DMS153 treated with DMSO at 0.1 percent for 48 hours (cell line): ENCODE results near the gene DGUOK.
"Not testable (repeated sequence)": the region's sequence is repeated elsewhere in the genome, so short reads cannot be mapped to it uniquely, and the experiment has no call there.

Experiments
- DNase-seq: peaks from one replicate; lab custom pipeline; 2025; ENCODE audit not compliant: unreplicated experiment; lab: John Stamatoyannopoulos, UW

DGUOK gene

GRCh38 chr2:73899801-73900336 is 26.8 kb upstream of the DGUOK start:
- no peak for DNase-seq

DNA sequence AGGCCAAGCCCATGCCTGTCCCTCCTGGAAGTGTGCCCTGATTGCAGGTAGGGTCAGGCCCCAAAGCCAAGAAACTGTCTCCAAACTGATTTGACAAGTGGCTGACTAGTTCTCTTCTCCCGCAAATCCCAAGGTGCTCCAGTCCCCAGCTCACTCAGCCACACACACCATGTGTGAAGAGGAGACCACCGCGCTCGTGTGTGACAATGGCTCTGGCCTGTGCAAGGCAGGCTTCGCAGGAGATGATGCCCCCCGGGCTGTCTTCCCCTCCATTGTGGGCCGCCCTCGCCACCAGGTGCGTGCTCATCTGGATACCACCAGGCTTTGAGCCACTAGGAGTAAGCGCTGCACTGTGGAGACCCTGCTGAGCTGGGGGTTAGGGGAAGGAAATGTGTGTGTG is 25.5 kb upstream of the DGUOK start:
- no peak for DNase-seq

DNA sequence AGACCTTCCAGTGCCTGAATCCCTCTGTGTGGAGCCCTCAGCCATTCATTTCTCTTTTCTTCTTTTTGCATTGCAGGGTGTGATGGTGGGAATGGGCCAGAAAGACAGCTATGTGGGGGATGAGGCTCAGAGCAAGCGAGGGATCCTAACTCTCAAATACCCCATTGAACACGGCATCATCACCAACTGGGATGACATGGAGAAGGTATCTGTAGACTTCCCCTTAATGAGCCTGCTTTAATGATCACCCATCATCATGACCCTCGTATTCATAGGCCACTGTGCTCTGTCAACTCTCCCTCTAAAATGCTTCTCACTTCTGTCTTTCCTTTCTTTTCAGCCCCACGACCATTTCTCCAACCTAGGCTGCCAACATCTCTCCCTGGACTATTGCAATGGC is 24.4 kb upstream of the DGUOK start:
- DNase-seq: no peak

DNA sequence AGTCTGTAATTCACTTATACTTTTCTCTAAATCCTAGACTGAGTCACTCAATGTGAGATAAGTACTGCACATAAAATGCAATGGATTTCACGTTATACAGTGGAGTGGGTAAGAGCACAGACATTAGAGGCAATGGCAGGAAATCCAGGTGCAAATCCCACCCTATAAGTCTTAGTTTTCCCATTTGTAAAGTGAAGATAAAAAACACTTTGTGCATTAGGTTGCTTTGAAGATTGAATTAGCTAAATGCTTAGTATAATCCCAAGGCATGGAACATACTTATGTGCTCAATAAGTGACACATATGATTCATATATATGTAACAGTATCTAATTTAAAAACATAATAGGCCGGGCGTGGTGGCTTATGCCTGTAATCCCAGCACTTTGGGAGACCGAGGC is 23.4 kb upstream of the DGUOK start:
- no peak for DNase-seq

DNA sequence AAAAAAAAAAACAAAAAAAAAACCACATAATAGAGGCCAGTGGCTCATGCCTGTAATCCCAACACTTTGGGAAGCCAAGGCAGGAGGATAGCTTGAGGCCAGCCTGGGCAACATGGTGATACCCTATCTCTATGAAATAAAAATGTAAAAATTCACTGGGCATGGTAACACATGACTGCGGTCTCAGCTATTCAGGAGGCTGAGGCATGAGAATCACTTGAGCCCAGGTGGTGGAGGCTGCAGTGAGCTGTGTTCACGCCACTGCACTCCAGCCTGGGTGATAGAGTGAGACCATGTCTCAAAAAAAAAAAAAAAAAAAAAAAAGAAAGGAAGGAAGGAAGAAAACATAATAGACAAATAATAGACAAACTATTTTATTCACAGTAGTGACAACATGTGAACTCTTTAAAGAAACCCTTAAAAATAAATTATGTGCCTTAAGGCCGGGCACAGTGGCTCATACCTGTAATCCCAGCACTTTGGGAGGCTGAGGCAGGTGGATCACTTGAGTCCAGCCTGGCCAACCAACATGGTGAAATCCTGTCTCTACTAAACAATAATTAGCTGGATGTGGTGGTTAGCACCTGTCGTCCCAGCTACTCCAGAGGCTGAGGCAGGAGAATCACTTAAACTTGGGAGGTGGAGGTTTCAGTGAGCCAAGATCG is 22.6 kb upstream of the DGUOK start:
- DNase-seq: not testable (repeated sequence)

DNA sequence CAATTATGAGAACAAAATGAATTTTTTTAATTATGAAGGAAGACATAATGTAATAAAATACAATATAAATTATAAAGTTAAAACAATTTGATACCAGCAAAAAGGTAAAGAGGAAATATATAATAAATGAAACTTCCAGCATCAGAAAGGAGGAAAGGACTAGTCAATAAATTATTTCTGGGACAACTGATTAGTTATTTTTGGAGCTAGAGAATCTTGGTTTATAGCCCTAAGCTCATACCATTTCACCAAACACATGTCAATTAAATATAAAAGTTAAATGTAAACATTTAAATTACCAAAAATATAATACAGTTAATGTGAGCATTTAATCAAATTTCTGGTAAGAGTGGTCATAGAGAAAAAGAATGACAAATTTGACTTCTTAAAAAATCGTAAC is 21.7 kb upstream of the DGUOK start:
- DNase-seq: no peak

GRCh38 chr2:73906847-73907505 is 19.7 kb upstream of the DGUOK start:
- DNase-seq: no peak

DNA sequence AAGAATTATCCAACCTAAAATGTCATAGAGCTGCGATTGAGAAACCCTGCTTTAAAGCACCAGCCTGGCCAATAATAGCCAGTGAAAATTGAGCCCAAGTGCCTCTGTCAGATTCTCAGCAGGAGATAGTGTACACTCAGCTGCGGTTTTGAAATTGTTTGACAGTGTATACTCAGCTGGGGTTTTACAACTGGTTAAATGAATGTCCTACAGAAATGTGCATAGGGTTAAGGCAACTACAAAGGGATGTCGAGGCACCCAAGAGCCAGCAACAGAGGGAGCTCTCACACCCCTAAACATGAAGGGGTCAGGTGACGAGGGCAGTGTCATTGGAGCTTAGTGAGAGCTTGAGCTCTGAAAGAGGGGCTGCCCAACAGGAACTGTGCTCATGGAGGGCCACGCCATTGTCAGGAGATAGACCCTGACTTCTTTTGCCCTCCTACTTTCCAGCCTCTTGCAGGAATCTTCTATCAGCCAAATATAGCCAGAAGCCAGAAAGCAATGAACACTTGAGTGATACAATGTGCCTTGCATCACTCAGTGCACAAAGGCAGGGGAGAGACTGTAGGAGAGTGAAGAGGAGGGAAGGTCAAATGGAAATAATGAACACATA is 18.7 kb upstream of the DGUOK start:
- peak; percentile 79 for DNase-seq

DNA sequence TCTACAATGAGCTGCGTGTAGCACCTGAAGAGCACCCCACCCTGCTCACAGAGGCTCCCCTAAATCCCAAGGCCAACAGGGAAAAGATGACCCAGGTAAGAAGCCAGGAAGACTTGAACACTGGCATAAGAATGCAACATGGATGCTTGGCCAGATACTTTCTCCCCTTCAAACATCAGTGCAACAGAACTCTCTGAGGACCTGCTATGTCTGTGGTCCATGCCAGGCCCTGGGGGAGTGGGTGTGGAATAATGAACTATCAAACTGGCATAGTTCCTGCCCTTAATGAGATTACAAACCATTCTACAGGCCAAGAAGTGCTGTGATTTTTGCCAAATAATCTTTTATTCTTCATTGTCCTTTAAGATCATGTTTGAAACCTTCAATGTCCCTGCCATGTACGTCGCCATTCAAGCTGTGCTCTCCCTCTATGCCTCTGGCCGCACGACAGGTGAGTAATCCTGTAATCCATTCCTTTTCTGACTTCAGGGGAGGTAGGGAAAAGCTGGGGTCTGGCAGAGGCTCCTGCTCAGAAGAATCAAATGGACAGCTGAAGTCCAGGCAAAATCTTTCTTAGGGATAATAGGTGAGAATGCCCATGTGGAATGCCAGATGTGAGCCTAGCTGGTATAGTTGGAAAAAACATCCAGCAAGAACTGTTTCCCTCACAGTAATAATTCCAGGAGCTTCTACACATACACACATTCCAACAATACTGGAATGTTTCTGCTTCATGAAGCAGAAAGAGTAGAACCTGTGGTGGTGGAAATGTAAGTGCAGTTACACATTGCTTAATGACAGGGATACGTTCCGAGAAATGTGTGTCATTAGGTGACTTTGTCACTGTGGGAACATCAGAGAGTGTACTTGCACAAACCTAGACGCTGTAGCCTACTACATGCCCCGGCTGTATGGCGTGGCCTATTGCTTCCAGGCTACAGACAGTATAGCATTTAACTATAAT is 17.7 kb upstream of the DGUOK start:
- DNase-seq: no peak

DNA sequence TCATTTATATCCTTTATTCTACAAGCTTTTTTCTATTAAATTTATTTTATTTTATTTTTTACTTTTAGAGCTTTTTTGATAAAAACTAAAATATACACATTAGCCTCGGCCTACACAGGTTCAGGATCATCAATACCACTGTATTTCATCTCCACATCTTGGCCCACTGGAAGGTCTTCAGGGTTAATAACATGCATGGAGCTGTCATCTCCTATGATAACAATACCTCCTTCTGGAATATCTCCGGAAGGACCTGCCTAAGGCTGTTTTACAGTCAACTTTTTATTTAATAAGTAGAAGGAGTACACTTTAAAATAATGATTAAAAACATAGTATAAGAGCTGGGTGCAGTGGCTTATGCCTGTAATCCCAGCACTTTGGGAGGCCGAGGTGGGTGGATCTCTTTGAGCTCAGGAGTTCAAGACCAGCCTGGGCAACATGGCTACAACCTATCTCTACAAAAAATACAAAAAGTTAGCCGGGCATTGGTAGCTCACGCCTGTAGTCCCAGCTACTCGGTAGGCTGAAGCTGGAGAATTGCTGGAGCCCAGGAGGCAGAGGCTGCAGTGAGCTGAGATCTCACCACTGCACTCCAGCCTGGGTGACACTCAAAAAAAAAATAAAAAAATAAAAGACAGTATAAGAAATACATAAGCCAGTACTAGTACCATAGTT is 15.7 kb upstream of the DGUOK start:
- no peak for DNase-seq

DNA sequence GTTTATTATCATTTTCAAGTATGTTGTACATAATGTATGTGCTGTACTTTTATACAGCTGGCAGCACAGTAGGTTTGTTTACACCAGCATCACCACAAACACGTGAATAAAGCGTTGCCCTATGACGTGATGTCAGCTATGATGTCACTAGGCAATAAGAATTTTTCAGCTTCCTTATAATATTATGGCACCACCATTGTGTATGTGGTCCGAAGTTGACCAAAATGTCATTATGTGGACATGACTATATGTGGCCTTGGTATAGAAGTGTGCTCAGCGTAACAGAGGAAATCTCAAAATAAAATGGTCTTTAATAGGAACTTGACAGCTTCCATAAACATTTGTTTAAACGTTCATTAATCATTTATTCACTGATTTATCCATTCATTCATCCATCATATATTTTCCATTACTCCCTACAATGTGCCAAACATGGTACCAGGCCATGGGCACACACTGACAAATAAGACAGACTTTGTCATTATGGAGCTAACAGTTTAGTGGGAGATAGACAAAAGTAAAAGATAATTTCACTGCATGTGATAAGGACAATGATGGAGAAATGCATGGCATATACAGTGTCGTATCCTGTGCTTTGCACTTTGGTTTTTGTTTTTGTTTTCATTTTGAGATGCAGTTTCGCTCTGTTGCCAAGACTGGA is 15.0 kb upstream of the DGUOK start:
- DNase-seq: no peak

GRCh38 chr2:73913414-73914054 is 13.1 kb upstream of the DGUOK start:
- no peak for DNase-seq

- DNase-seq: no peak
Observed at GRCh38 chr2:73914667-73915066, 12.0 kb upstream of the DGUOK start.

- no peak for DNase-seq
Observed at GRCh38 chr2:73915437-73915993, 11.2 kb upstream of the DGUOK start.

GRCh38 chr2:73916666-73917065 is 10.0 kb upstream of the DGUOK start:
- DNase-seq: no peak

GRCh38 chr2:73917296-73917695 is 9.4 kb upstream of the DGUOK start:
- no peak for DNase-seq

DNA sequence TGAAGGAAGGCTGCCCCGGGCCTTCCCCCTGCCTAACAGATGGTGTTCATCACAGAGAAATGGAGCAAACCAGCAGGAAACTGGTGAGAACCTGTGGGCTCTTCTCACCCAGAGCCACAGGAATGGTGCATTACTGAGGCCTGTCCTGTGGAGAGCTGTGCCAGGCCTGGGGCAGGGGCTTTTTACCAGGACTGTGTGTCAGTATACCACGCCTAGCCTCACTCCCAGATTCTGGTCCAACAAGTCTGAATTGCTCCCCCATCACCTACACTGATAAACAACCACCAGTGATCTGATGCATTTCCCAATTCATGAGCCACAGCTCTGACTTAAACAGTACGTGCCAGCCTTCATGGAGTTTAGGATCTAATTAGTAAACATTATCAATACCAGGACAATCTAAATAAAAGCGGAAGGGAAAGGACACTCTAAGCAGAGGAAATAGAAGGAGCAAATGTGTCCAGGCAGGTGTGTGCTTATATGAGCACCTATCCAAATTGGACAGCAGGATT is 8.9 kb upstream of the DGUOK start:
- no peak for DNase-seq

GRCh38 chr2:73918856-73919255 is 7.8 kb upstream of the DGUOK start:
- DNase-seq: no peak

- no peak for DNase-seq
Observed at GRCh38 chr2:73919596-73920228, 7.0 kb upstream of the DGUOK start.
